Loucy (cell line): ENCODE data around the gene IL17D.
A peak's percentile ranks its signal among the peaks of the same experiment; 100 is the strongest.

Experiments
- H2AFZ ChIP-seq: fragments of 200-600 bp; sonication (generic); 2 replicates; pipeline ENCODE4 v1.6.0; 2016; ENCODE audit warnings: antibody characterized with exemption, mild to moderate bottlenecking, low read length, moderate library complexity
- H3F3A ChIP-seq: fragments of 200-600 bp; 2 replicates; pipeline ENCODE4 v1.6.0; 2016; ENCODE audit warnings: antibody characterized with exemption, low read depth, mild to moderate bottlenecking
- H3K27me3 ChIP-seq: fragments of 200-600 bp; sonication (generic); 2 replicates; pipeline ENCODE4 v1.6.1; 2014; ENCODE audit warnings: low read length, mild to moderate bottlenecking; ENCODE audit not compliant: insufficient read depth, poor library complexity, severe bottlenecking
- H3K36me3 ChIP-seq: fragments of 200-600 bp; sonication (generic); 2 replicates; pipeline ENCODE4 v1.6.1; 2016; ENCODE audit warnings: low read length; ENCODE audit not compliant: insufficient read depth
- H3K4me1 ChIP-seq: fragments of 200-600 bp; sonication (generic); 2 replicates; pipeline ENCODE4 v1.5.1; 2014; ENCODE audit warnings: low read length, mild to moderate bottlenecking; ENCODE audit not compliant: insufficient read depth, poor library complexity, severe bottlenecking
- H3K4me2 ChIP-seq: fragments of 200-600 bp; sonication (generic); 2 replicates; pipeline ENCODE4 v1.6.0; 2014; ENCODE audit warnings: antibody characterized with exemption, low read length, low read depth, mild to moderate bottlenecking; ENCODE audit not compliant: poor library complexity, severe bottlenecking
- H3K4me3 ChIP-seq: fragments of 200-600 bp; sonication (generic); 2 replicates; pipeline ENCODE4 v1.5.1; 2014; ENCODE audit warnings: low read length, mild to moderate bottlenecking, mixed read lengths; ENCODE audit not compliant: poor library complexity, severe bottlenecking
- H3K79me2 ChIP-seq: fragments of 200-600 bp; sonication (generic); 2 replicates; pipeline ENCODE4 v1.6.1; 2014; ENCODE audit warnings: low read length; ENCODE audit not compliant: insufficient read depth
- H3K9ac ChIP-seq: fragments of 200-600 bp; sonication (generic); 2 replicates; pipeline ENCODE4 v1.6.0; 2014; ENCODE audit warnings: mild to moderate bottlenecking, low read depth, low read length, moderate library complexity; ENCODE audit not compliant: poor library complexity, severe bottlenecking
- H3K9me2 ChIP-seq: fragments of 200-600 bp; sonication (generic); replicated peaks from 2 replicates; pipeline ENCODE4 v1.6.1; 2016; ENCODE audit warnings: low read depth, low read length, mixed read lengths
- H3K9me3 ChIP-seq: fragments of 200-600 bp; sonication (generic); 2 replicates; pipeline ENCODE4 v1.6.1; 2014; ENCODE audit warnings: mild to moderate bottlenecking, antibody characterized with exemption, low read length, low read depth; ENCODE audit not compliant: insufficient read depth
- H4K20me1 ChIP-seq: fragments of 200-600 bp; sonication (generic); 2 replicates; pipeline ENCODE4 v1.6.0; 2014; ENCODE audit warnings: antibody characterized with exemption, low read length, mild to moderate bottlenecking; ENCODE audit not compliant: insufficient read depth, poor library complexity, severe bottlenecking
- EZH2phosphoT487 ChIP-seq: fragments of 200-600 bp; IDR thresholded peaks from 2 replicates; pipeline ENCODE4 v1.6.1; 2018; ENCODE audit warnings: antibody characterized with exemption, mild to moderate bottlenecking, moderate library complexity, borderline replicate concordance
- TF ChIP-seq, protein P1 (sequence below): fragments of 200-600 bp; sonication (generic); conservative IDR thresholded peaks from 2 replicates; pipeline ENCODE4 v1.5.1; 2014; ENCODE audit warnings: mild to moderate bottlenecking, antibody characterized with exemption, low read length

The IL17D gene

DNA sequence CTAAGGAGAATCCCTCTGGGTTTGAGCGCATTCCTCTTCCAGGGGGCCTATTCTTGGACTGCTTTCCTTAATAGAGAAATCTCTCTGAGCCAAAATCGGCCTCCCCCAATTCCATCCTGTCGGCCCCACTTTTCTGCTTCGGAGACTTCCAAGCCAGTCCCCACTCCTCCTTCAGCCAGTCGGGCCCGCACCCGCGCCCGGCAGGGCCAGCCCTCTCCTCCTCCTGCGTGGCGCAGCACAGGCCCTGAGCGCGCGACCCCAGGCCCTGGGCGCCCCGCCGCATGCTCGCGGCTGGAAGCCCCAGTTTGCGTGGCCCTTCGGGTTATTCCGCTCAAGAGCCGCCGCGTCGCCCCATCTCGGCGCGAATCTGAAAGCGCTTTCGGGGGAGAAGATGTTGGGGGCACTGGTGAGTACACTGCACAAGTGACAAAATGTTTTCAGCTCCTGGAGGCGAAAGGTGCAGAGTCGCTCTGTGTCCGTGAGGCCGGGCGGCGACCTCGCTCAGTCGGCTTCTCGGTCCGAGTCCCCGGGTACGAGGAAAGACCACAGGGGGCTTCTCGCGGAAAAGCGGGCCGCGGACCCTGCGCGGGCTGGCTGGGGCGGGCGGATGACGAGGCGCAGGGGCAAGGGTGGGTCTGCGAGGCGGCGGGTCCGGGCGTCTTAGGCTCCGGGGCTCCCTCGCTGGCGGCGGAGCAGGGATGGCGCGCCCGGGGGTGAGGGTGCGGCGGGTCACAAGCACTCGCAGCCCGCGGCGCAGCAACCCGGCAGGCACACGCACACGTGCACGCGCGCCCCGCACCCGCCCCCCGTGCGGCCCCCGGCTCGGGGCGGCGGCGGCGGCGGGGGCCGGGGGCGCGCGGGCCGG, at the start of gene IL17D:
TSS of gene IL17D (plus strand) at position 785 of the 865 bp plus-strand sequence. CDS start 303 bp downstream, outside the sequence.
- peak within 1 kb of the TSS; percentile 44 for H3K9ac ChIP-seq
- H2AFZ ChIP-seq = peak within 1 kb of the TSS; percentile 91
- peak within 1 kb of the TSS; percentile 83 for H3K4me2 ChIP-seq
- no peaks in the 10 kb centered on the region for H3K9me2 ChIP-seq
- H4K20me1 ChIP-seq = no peaks in the 10 kb centered on the region
- peak within 1 kb of the TSS; percentile 79 for H3K4me3 ChIP-seq
- no peak for TF ChIP-seq EZH2phosphoT487
- TF ChIP-seq, protein P1, sequence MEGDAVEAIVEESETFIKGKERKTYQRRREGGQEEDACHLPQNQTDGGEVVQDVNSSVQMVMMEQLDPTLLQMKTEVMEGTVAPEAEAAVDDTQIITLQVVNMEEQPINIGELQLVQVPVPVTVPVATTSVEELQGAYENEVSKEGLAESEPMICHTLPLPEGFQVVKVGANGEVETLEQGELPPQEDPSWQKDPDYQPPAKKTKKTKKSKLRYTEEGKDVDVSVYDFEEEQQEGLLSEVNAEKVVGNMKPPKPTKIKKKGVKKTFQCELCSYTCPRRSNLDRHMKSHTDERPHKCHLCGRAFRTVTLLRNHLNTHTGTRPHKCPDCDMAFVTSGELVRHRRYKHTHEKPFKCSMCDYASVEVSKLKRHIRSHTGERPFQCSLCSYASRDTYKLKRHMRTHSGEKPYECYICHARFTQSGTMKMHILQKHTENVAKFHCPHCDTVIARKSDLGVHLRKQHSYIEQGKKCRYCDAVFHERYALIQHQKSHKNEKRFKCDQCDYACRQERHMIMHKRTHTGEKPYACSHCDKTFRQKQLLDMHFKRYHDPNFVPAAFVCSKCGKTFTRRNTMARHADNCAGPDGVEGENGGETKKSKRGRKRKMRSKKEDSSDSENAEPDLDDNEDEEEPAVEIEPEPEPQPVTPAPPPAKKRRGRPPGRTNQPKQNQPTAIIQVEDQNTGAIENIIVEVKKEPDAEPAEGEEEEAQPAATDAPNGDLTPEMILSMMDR = 0 out of 2 replicates have a peak, but pooled peaks have one; percentile 10
- H3F3A ChIP-seq = no peaks in the 10 kb centered on the region
- H3K27me3 ChIP-seq = peaks cover 23% of the 10 kb centered on the region
- H3K9me3 ChIP-seq = no peaks in the 10 kb centered on the region
- H3K4me1 ChIP-seq = peaks cover 10% of the 10 kb centered on the region
- H3K36me3 ChIP-seq = no peaks in the 10 kb centered on the region
- no peaks in the 10 kb centered on the region for H3K79me2 ChIP-seq

DNA sequence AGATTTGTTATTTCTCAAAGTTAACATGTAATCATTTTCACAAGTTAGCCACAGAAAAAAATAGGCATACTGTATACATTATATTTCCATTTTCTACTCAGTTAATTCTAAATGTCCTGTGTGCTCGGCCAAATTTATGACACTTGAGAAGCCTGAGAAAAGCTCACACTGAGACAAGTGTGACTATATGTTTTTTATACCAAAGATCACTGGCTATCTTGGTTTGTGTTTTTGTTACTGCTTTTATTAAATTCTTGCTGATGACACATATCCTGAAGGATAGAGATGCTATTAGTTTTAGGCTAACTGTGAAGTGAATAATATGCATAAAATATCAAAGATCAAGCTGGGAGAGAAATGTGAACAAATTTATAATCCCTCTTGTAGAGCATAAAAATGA, 49.3 kb upstream of the IL17D start:
- no peak overlapping the region for H2AFZ ChIP-seq
- peaks cover 3% of the 10 kb centered on the region for H3K4me1 ChIP-seq
- H3K4me2 ChIP-seq = no peak overlapping the region
- H3K36me3 ChIP-seq = no peaks in the 10 kb centered on the region
- no peaks in the 10 kb centered on the region for H4K20me1 ChIP-seq
- no peaks in the 10 kb centered on the region for H3K9me2 ChIP-seq
- no peaks in the 10 kb centered on the region for H3K27me3 ChIP-seq
- H3K9me3 ChIP-seq = no peaks in the 10 kb centered on the region
- H3F3A ChIP-seq = no peaks in the 10 kb centered on the region
- TF ChIP-seq EZH2phosphoT487 = no peak
- TF ChIP-seq, protein P1 = no peak
- no peak overlapping the region for H3K4me3 ChIP-seq
- H3K79me2 ChIP-seq = no peaks in the 10 kb centered on the region
- H3K9ac ChIP-seq = no peak overlapping the region

DNA sequence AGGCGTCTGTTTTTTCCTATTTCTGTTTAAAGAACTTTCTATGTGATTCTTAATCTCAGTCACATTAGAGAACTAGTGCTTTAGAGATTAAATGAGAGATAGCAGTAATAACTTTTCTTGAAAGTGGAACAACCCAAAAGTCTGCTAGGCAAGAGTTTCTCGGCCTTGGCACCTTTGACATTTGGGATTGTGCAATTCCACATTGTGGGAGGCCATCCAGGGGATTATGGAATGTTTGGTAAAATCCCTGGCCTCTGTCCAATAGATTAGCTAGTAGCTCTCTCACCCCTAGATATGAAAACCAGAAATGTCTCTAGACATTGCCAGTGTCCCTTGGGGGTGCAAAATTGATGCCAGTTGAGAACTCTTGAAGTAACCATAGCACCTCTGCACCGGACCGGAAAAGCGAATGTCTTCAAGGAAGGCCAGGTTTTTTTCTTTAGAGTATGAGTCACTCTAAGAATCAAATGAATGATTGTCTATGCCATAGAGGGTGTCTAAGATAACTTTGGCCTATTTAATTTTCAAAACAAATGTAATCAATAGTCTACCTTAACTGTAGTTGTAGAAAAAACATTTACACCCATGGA, 45.0 kb upstream of the IL17D start:
- Histone ChIP-seq H3F3A (no peaks in the 10 kb centered on the region), H3K36me3 (no peaks in the 10 kb centered on the region), H3K9ac (no peak overlapping the region), H2AFZ (no peak overlapping the region), H3K4me3 (no peak overlapping the region), H3K27me3 (no peaks in the 10 kb centered on the region), H3K4me1 (no peaks in the 10 kb centered on the region), H3K9me3 (no peaks in the 10 kb centered on the region), H3K79me2 (no peaks in the 10 kb centered on the region), H3K4me2 (no peak overlapping the region), H3K9me2 (no peaks in the 10 kb centered on the region), H4K20me1 (no peaks in the 10 kb centered on the region)
- TF ChIP-seq, protein P1 = no peak
- no peak for TF ChIP-seq EZH2phosphoT487
